ENCODE results near the gene SNF8.

The SNF8 gene

DNA sequence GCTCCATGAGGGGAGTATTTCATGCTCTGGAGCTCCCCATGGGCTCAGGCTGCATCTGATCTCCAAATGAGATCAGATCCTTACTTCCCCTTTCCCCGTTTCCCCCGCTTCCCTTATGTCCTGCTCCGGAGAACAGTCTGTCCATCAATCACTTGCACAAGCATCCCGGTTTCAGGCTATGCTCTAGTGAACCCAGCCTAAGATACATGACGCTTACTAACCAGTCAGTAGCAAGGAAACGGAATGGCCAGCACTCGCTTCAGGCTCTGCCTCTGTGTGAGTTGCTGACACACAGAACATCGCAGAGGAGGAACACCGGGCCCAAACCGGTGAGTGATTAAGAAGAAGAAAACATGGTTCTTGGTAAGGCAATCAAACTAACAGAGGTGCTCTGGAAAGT lies 61.5 kb downstream of the SNF8 start:
- TF ChIP-seq POLR2A (IDR thresholded peaks at IDR 0.05; ENCODE audit: extremely low read depth, insufficient read length), result no peak
- TF ChIP-seq, protein P1, sequence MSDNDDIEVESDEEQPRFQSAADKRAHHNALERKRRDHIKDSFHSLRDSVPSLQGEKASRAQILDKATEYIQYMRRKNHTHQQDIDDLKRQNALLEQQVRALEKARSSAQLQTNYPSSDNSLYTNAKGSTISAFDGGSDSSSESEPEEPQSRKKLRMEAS (IDR thresholded peaks at IDR 0.05; ENCODE audit: low read depth, low read length), result no peak
- TF ChIP-seq MYC (IDR thresholded peaks at IDR 0.05; ENCODE audit: low read depth, low read length), result no peak
- TF ChIP-seq CTCF (IDR thresholded peaks at IDR 0.05; ENCODE audit: low read depth, low read length), result no peak
- no peak for DNase-seq (ENCODE audit: low read depth)
- no peak overlapping the region for H3K4me3 ChIP-seq (ENCODE audit: low read depth, low read length)

GRCh38 chr17:48882272-48882671 lies 62.4 kb downstream of the SNF8 start:
- no peak overlapping the region for H3K4me3 ChIP-seq (ENCODE audit: low read depth, low read length)
- TF ChIP-seq CTCF (IDR thresholded peaks at IDR 0.05; ENCODE audit: low read depth, low read length) (no peak), POLR2A (IDR thresholded peaks at IDR 0.05; ENCODE audit: extremely low read depth, insufficient read length) (no peak), MYC (IDR thresholded peaks at IDR 0.05; ENCODE audit: low read depth, low read length) (no peak)
- TF ChIP-seq, protein P1 (IDR thresholded peaks at IDR 0.05; ENCODE audit: low read depth, low read length), result no peak
- DNase-seq (ENCODE audit: low read depth), result no peak
